ENCODE measurements around the gene MORC2. TPM values are rescaled to one million over a fixed set of nuclear protein-coding genes. Genes with fewer than 3 reads are reported as not detected.

The MORC2 gene
- polyA plus RNA-seq, 1 donor from 2014 or later = 15.1 TPM

- H3F3A ChIP-seq (ENCODE audit: insufficient read depth, low read length, poor library complexity, severe bottlenecking) = no peaks in the 10 kb centered on the region
- H2AFZ ChIP-seq (ENCODE audit: low read depth, low read length) = no peak overlapping the region
Observed at GRCh38 chr22:30902496-30903357, 65.8 kb downstream of the MORC2 start.

DNA sequence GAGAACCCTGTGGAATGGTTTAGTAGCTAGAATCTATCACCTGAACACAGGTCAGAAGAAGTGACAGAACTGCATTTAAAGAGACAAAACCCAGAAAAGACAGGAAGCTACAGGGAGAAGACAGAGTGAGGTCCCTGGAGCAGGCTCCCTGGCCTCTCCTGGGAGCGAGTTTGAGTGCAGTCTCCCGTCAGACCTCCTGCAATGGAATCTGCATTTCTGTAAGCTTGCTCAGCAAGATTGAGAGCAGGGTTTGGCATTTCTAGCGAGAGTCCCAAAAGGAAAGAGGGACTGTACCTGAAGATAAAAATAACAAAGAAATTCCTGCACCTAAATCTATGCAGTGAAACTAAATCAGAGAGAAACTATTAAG is 74.2 kb downstream of the MORC2 start:
- Histone ChIP-seq H3K9me2 (ENCODE audit: insufficient read depth, low read length) (no peaks in the 10 kb centered on the region), H3K27ac (ENCODE audit: low read length) (no peak overlapping the region), H3K9ac (ENCODE audit: low read length) (no peak overlapping the region), H3K36me3 (ENCODE audit: insufficient read depth, low read length) (peaks cover 5% of the 10 kb centered on the region), H3F3A (ENCODE audit: insufficient read depth, low read length, poor library complexity, severe bottlenecking) (no peaks in the 10 kb centered on the region), H3K79me2 (replicated peaks; ENCODE audit: insufficient read depth, low read length) (no peaks in the 10 kb centered on the region), H2AFZ (ENCODE audit: low read depth, low read length) (no peak overlapping the region), H3K4me2 (ENCODE audit: low read length) (no peak overlapping the region), H4K20me1 (ENCODE audit: insufficient read depth) (no peaks in the 10 kb centered on the region), H3K27me3 (ENCODE audit: insufficient read depth, low read depth, low read length) (no peaks in the 10 kb centered on the region), H3K9me3 (ENCODE audit: low read length) (peaks cover 5% of the 10 kb centered on the region), H3K4me3 (ENCODE audit: low read length) (no peak overlapping the region)
- TF ChIP-seq POLR2AphosphoS5 (IDR thresholded peaks at IDR 0.05) (no peak), TAF1 (IDR thresholded peaks at IDR 0.05; ENCODE audit: low read depth) (no peak), SMC3 (conservative IDR thresholded peaks at IDR 0.05; ENCODE audit: poor library complexity) (no peak), MXI1 (conservative IDR thresholded peaks at IDR 0.05; ENCODE audit: poor library complexity, severe bottlenecking) (no peak), REST (IDR thresholded peaks at IDR 0.05; ENCODE audit: borderline replicate concordance) (no peak), EP300 (conservative IDR thresholded peaks at IDR 0.05; ENCODE audit: poor library complexity, severe bottlenecking) (no peak)
- TF ChIP-seq, protein P1, sequence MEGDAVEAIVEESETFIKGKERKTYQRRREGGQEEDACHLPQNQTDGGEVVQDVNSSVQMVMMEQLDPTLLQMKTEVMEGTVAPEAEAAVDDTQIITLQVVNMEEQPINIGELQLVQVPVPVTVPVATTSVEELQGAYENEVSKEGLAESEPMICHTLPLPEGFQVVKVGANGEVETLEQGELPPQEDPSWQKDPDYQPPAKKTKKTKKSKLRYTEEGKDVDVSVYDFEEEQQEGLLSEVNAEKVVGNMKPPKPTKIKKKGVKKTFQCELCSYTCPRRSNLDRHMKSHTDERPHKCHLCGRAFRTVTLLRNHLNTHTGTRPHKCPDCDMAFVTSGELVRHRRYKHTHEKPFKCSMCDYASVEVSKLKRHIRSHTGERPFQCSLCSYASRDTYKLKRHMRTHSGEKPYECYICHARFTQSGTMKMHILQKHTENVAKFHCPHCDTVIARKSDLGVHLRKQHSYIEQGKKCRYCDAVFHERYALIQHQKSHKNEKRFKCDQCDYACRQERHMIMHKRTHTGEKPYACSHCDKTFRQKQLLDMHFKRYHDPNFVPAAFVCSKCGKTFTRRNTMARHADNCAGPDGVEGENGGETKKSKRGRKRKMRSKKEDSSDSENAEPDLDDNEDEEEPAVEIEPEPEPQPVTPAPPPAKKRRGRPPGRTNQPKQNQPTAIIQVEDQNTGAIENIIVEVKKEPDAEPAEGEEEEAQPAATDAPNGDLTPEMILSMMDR (IDR thresholded peaks at IDR 0.05; ENCODE audit: poor library complexity, severe bottlenecking) = no peak

More at GRCh38 chr22:30902496-30903357, 65.8 kb downstream of the MORC2 start:
- Histone ChIP-seq H3K9me3 (ENCODE audit: low read length) (peaks cover 6% of the 10 kb centered on the region), H3K9me2 (ENCODE audit: insufficient read depth, low read length) (no peaks in the 10 kb centered on the region), H3K36me3 (ENCODE audit: insufficient read depth, low read length) (peaks cover 7% of the 10 kb centered on the region), H3K79me2 (replicated peaks; ENCODE audit: insufficient read depth, low read length) (no peaks in the 10 kb centered on the region), H3K4me2 (ENCODE audit: low read length) (no peak overlapping the region), H4K20me1 (ENCODE audit: insufficient read depth) (no peaks in the 10 kb centered on the region), H3K4me3 (ENCODE audit: low read length) (no peak overlapping the region), H3K27me3 (ENCODE audit: insufficient read depth, low read depth, low read length) (no peaks in the 10 kb centered on the region), H3K9ac (ENCODE audit: low read length) (no peak overlapping the region), H3K27ac (ENCODE audit: low read length) (no peak overlapping the region)
- TF ChIP-seq TAF1 (IDR thresholded peaks at IDR 0.05; ENCODE audit: low read depth) = no peak
- TF ChIP-seq EZH2 (IDR thresholded peaks at IDR 0.05; ENCODE audit: borderline replicate concordance, insufficient read depth, low read length, poor library complexity, severe bottlenecking) = no peak
- TF ChIP-seq, protein P1 (IDR thresholded peaks at IDR 0.05; ENCODE audit: poor library complexity, severe bottlenecking) = no peak
- no peak for TF ChIP-seq REST (IDR thresholded peaks at IDR 0.05; ENCODE audit: borderline replicate concordance)
- no peak for TF ChIP-seq EP300 (conservative IDR thresholded peaks at IDR 0.05; ENCODE audit: poor library complexity, severe bottlenecking)
- no peak for TF ChIP-seq SMC3 (conservative IDR thresholded peaks at IDR 0.05; ENCODE audit: poor library complexity)
- TF ChIP-seq POLR2AphosphoS5 (IDR thresholded peaks at IDR 0.05) = no peak
- TF ChIP-seq MXI1 (conservative IDR thresholded peaks at IDR 0.05; ENCODE audit: poor library complexity, severe bottlenecking) = no peak
- no peak for TF ChIP-seq RAD21 (conservative IDR thresholded peaks at IDR 0.05)

Data from neural cell (in vitro differentiated cells).